ENCODE measurements around the gene WWP2. TPM values are rescaled to one million over a fixed set of nuclear protein-coding genes. Genes with fewer than 3 reads are reported as not detected.

Gene WWP2
- total RNA-seq, 4 donors from 2014 or later, result 26.9 to 50.9 (median 43.9) TPM

- intact Hi-C loops (cut with DNase I; ENCODE audit: low total_unique reads), result no loop called here
- TF ChIP-seq POLR2A (IDR thresholded peaks at IDR 0.05) (no peak), CTCF (IDR thresholded peaks at IDR 0.05) (no peak)
- no peak overlapping the region for H3K4me3 ChIP-seq (ENCODE audit: low read depth, poor library complexity, severe bottlenecking)
- no peak for DNase-seq (ENCODE audit: low spot score in 2 of 2)
- WGBS, 2 donors, result 44 to 48% methylated on average over 8 of the region's 8 CpGs
These were observed 128.8 kb downstream of the WWP2 start for GRCh38 chr16:69890892-69891282.

DNA sequence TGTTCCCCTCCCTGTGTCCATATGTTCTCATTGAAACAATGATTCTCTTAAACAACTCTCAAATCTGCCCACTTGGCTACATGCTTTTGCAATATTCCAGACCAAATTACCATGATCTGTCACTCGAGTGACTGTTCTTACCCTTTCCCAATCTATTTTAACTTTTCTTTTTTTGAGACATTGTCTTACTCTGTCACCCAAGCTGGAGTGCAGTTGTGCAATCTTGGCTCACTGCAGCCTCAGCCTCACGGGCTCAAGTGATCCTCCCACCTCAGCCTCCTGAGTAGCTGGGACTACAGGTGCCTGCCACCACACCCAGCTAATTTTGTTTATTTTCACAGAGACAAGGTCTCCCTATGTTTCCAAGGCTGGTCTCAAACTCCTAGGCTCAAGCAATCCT, 130.2 kb downstream of the WWP2 start:
- WGBS, 2 donors, result 72 to 80% methylated on average over 2 of the region's 2 CpGs
- no peak for TF ChIP-seq CTCF (IDR thresholded peaks at IDR 0.05)
- TF ChIP-seq POLR2A (IDR thresholded peaks at IDR 0.05), result no peak
- intact Hi-C loops (cut with DNase I; ENCODE audit: low total_unique reads), result no loop called here
- H3K4me3 ChIP-seq (ENCODE audit: low read depth, poor library complexity, severe bottlenecking), result no peak overlapping the region
- DNase-seq (ENCODE audit: low spot score in 2 of 2), result no peak

GRCh38 chr16:69893106-69893505, 131.0 kb downstream of the WWP2 start:
- DNase-seq (ENCODE audit: low spot score in 2 of 2), result no peak
- TF ChIP-seq CTCF (IDR thresholded peaks at IDR 0.05) (no peak), POLR2A (IDR thresholded peaks at IDR 0.05) (no peak)
- intact Hi-C loops (cut with DNase I; ENCODE audit: low total_unique reads), result no loop called here
- no peak overlapping the region for H3K4me3 ChIP-seq (ENCODE audit: low read depth, poor library complexity, severe bottlenecking)
- 85 to 88% methylated on average over 2 of the region's 2 CpGs for WGBS, 2 donors

DNA sequence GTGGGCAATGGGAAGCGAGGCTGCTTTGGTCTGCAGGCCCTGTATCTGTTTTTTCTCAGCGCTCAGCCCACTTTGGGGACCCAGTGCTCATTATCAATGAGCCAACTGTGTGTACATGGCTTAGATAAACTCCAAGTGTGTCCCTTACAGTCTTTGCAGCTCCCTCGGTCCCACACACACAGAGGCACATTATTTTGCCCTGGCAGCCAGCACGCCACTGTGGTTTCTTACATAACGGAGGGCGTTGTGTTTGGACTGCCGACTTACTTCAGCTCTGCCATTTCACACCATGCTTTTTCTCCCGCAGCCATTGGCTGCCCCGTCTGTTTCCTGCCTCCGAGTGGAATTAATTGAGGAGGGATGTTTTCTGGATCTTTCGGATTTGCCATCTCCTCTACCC, 132.5 kb downstream of the WWP2 start:
- TF ChIP-seq CTCF (IDR thresholded peaks at IDR 0.05), result no peak
- no peak for TF ChIP-seq POLR2A (IDR thresholded peaks at IDR 0.05)
- H3K4me3 ChIP-seq (ENCODE audit: low read depth, poor library complexity, severe bottlenecking), result no peak overlapping the region
- no peak for DNase-seq (ENCODE audit: low spot score in 2 of 2)
- WGBS, 2 donors, result 65 to 80% methylated on average over 11 of the region's 11 CpGs
- intact Hi-C loops (cut with DNase I; ENCODE audit: low total_unique reads), result no loop called here

GRCh38 chr16:69903865-69904415, 141.8 kb downstream of the WWP2 start:
- no peak for TF ChIP-seq POLR2A (IDR thresholded peaks at IDR 0.05)
- no peak for TF ChIP-seq CTCF (IDR thresholded peaks at IDR 0.05)
- intact Hi-C loops (cut with DNase I; ENCODE audit: low total_unique reads), result no loop called here
- 62 to 77% methylated on average over 8 of the region's 8 CpGs for WGBS, 2 donors
- no peak overlapping the region for H3K4me3 ChIP-seq (ENCODE audit: low read depth, poor library complexity, severe bottlenecking)
- DNase-seq (ENCODE audit: low spot score in 2 of 2), result peak in 1 of 2 donors; percentile 52
